ENCODE measurements around the gene HP1BP3.
"Not testable (repeated sequence)": the region's sequence is repeated elsewhere in the genome, so short reads cannot be mapped to it uniquely, and the experiment has no call there.

HP1BP3 gene

GRCh38 chr1:20787029-20787839 is at the start of gene HP1BP3:
HP1BP3 (minus strand) TSS chr1:20787307; CDS start chr1:20780440, 6,867 bp downstream.
- peak; percentile 47 for DNase-seq (ENCODE audit: low read depth, low spot score)

GRCh38 chr1:20836230-20836629 is 49.1 kb upstream of the HP1BP3 start:
- no peak for DNase-seq (ENCODE audit: low read depth, low spot score)

GRCh38 chr1:20834780-20835179 is 47.7 kb upstream of the HP1BP3 start:
- DNase-seq (ENCODE audit: low read depth, low spot score) = no peak

- DNase-seq (ENCODE audit: low read depth, low spot score) = no peak
Observed at GRCh38 chr1:20834192-20834591, 47.1 kb upstream of the HP1BP3 start.

- DNase-seq (ENCODE audit: low read depth, low spot score) = no peak
Observed at GRCh38 chr1:20830378-20830777, 43.3 kb upstream of the HP1BP3 start.

- no peak for DNase-seq (ENCODE audit: low read depth, low spot score)
Observed at GRCh38 chr1:20829946-20830345, 42.8 kb upstream of the HP1BP3 start.

- no peak for DNase-seq (ENCODE audit: low read depth, low spot score)
Observed at GRCh38 chr1:20829531-20829930, 42.4 kb upstream of the HP1BP3 start.

- DNase-seq (ENCODE audit: low read depth, low spot score) = no peak
Observed at GRCh38 chr1:20823845-20824244, 36.7 kb upstream of the HP1BP3 start.

GRCh38 chr1:20821466-20821865 is 34.4 kb upstream of the HP1BP3 start:
- DNase-seq (ENCODE audit: low read depth, low spot score) = no peak

- DNase-seq (ENCODE audit: low read depth, low spot score) = no peak
Observed at GRCh38 chr1:20819818-20820217, 32.7 kb upstream of the HP1BP3 start.

GRCh38 chr1:20814534-20814871 is 27.4 kb upstream of the HP1BP3 start:
- no peak for DNase-seq (ENCODE audit: low read depth, low spot score)

- no peak for DNase-seq (ENCODE audit: low read depth, low spot score)
Observed at GRCh38 chr1:20811916-20812315, 24.8 kb upstream of the HP1BP3 start.

GRCh38 chr1:20793236-20793635 is 6.1 kb upstream of the HP1BP3 start:
- DNase-seq (ENCODE audit: low read depth, low spot score) = no peak

- no peak for DNase-seq (ENCODE audit: low read depth, low spot score)
Observed at GRCh38 chr1:20792196-20792595, 5.1 kb upstream of the HP1BP3 start.

GRCh38 chr1:20790785-20791184 is 3.7 kb upstream of the HP1BP3 start:
- DNase-seq (ENCODE audit: low read depth, low spot score) = no peak

GRCh38 chr1:20789598-20789997 is 2.5 kb upstream of the HP1BP3 start:
- DNase-seq (ENCODE audit: low read depth, low spot score) = not testable (repeated sequence)

GRCh38 chr1:20787840-20788795 is 1.0 kb upstream of the HP1BP3 start:
- DNase-seq (ENCODE audit: low read depth, low spot score) = no peak

- peak; percentile 87 for DNase-seq (ENCODE audit: low read depth, low spot score)
Observed at GRCh38 chr1:20786253-20787028, 666 bp downstream of the HP1BP3 start.

- no peak for DNase-seq (ENCODE audit: low read depth, low spot score)
Observed at GRCh38 chr1:20785907-20786252, 1.2 kb downstream of the HP1BP3 start.

GRCh38 chr1:20775700-20776099 is 11.4 kb downstream of the HP1BP3 start:
- no peak for DNase-seq (ENCODE audit: low read depth, low spot score)

GRCh38 chr1:20771780-20772179 is 15.3 kb downstream of the HP1BP3 start:
- DNase-seq (ENCODE audit: low read depth, low spot score) = no peak
